Ishikawa (cell line): Measurements from ENCODE around the gene MTMR2.

Experiments
- MAX ChIP-seq: IDR thresholded peaks from 2 replicates; pipeline ENCODE4 v1.6.1; 2012
- NFIC ChIP-seq: IDR thresholded peaks from 2 replicates; pipeline ENCODE4 v1.6.1; 2012
- RAD21 ChIP-seq: IDR thresholded peaks from 2 replicates; pipeline ENCODE4 v1.6.1; 2012; ENCODE audit warnings: low read depth
- TAF1 ChIP-seq: IDR thresholded peaks from 2 replicates; pipeline ENCODE4 v1.6.1; 2012; ENCODE audit warnings: low read depth, mild to moderate bottlenecking
- YY1 ChIP-seq: IDR thresholded peaks from 2 replicates; pipeline ENCODE4 v1.6.1; 2012; ENCODE audit warnings: low read depth

GRCh38 chr11:95922536-95923438, 1.1 kb downstream of the MTMR2 start:
- TF ChIP-seq TAF1 (no peak), MAX (no peak), RAD21 (no peak), NFIC (no peak), YY1 (no peak)
